Measurements from ENCODE around the gene ANKS1B. TPM values are rescaled to one million over a fixed set of nuclear protein-coding genes. Genes with fewer than 3 reads are reported as not detected.

Gene ANKS1B
- polyA plus RNA-seq, 3 donors = not detected

DNA sequence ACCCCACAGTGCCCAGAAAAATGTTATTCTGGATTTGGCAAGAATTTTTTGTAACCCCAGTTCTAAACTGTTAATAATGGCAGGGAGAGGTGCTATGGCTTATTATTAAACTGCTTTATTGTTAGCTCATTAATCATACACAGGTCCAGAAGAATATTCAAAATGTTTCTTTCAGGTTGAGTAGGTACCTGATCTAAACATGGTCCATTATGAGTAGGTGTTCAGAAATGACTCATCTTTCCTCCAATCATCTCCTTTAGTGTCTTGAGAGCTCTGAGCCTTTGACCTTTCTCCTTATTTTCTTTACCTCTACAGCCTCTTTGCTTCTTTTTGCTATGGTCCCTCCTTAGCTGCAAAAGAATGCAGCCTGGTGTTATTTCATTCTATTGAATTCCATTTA is 548.2 kb downstream of the ANKS1B start:
- Mint-ChIP-seq H3K4me3 (no peak overlapping the region), H3K36me3 (no peaks in the 10 kb centered on the region), H3K4me1 (no peaks in the 10 kb centered on the region), H3K9me3 (peaks cover 0 to 6% (median 0%) of the 10 kb centered on the region in 7 donors), H3K27me3 (ENCODE audit: low read depth in 3 of 3) (peaks cover 0 to 2% (median 0%) of the 10 kb centered on the region in 3 donors), H3K27ac (no peak overlapping the region)
- no peak overlapping the region for H3K27ac ChIP-seq (ENCODE audit: low read depth in 1 of 2, low read length in 2 of 2)
- H3K36me3 ChIP-seq (replicated peaks in 1 of 2; ENCODE audit: control insufficient read depth in 1 of 2, insufficient read depth in 2 of 2, low read length in 2 of 2) = no peaks in the 10 kb centered on the region
- H3K4me1 ChIP-seq (ENCODE audit: control insufficient read depth in 1 of 2, insufficient read depth in 2 of 2, low read length in 2 of 2) = no peaks in the 10 kb centered on the region
- no peak for DNase-seq
- H3K4me3 ChIP-seq (replicated peaks in 1 of 3; ENCODE audit: low read depth in 2 of 3, low read length in 3 of 3) = no peak overlapping the region
- H3K27me3 ChIP-seq (ENCODE audit: control insufficient read depth in 2 of 2, insufficient read depth in 2 of 2, low read length in 2 of 2) = no peaks in the 10 kb centered on the region
- intact Hi-C loops (cut with micrococcal nuclease) = no loop called here
- no peak overlapping the region for H2AFZ ChIP-seq (ENCODE audit: insufficient read depth, low read depth, low read length, poor library complexity, severe bottlenecking)
- no peaks in the 10 kb centered on the region for H3K79me2 ChIP-seq (ENCODE audit: insufficient read depth, low read length)
- H3K9ac ChIP-seq (ENCODE audit: insufficient read depth, low read length, poor library complexity, severe bottlenecking) = no peak overlapping the region
- H3K4me2 ChIP-seq (replicated peaks; ENCODE audit: extremely low read depth, low read length, poor library complexity, severe bottlenecking) = no peak overlapping the region
- peaks cover 0 to 6% of the 10 kb centered on the region in 2 donors for H3K9me3 ChIP-seq (replicated peaks in 1 of 2; ENCODE audit: control insufficient read depth in 1 of 2, insufficient read depth in 1 of 2, low read length in 2 of 2)
- no peaks in the 10 kb centered on the region for H4K20me1 ChIP-seq (ENCODE audit: insufficient read depth, low read length)
- TF ChIP-seq, protein P1, sequence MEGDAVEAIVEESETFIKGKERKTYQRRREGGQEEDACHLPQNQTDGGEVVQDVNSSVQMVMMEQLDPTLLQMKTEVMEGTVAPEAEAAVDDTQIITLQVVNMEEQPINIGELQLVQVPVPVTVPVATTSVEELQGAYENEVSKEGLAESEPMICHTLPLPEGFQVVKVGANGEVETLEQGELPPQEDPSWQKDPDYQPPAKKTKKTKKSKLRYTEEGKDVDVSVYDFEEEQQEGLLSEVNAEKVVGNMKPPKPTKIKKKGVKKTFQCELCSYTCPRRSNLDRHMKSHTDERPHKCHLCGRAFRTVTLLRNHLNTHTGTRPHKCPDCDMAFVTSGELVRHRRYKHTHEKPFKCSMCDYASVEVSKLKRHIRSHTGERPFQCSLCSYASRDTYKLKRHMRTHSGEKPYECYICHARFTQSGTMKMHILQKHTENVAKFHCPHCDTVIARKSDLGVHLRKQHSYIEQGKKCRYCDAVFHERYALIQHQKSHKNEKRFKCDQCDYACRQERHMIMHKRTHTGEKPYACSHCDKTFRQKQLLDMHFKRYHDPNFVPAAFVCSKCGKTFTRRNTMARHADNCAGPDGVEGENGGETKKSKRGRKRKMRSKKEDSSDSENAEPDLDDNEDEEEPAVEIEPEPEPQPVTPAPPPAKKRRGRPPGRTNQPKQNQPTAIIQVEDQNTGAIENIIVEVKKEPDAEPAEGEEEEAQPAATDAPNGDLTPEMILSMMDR (IDR thresholded peaks at IDR 0.05) = no peak

DNA sequence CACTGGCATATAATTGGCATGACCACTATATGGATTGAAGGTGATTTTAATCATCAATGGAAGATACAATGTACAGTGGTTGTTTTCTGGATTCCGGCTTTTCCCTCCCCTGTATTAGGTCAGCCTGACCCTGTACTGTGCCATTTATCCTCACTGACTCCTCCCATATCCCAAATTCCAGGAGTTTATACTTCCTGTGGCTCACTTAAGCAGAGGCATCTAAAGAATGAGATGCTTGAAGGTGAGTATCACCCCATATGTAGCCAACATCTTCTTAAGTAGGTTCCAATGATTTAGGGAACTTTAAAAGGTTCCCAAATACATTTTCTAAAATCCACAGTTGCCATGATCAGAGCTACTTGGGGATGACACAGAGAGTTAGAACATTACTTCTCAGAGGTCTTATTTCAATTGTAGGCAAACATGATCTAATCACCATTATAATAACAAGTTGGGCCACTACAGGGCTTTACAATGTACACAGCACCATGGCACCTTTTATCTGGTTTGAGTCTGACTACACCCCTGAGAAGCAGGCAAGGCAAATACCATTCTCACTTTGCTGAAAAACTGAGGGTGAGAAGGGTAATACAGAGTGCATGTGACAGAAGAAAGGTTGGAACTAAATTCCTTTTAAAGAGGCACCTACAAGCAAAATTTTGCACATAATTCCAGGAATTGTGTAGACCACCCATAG is 549.5 kb downstream of the ANKS1B start:
- Mint-ChIP-seq H3K27me3 (ENCODE audit: low read depth in 3 of 3) (peaks cover 0 to 2% (median 0%) of the 10 kb centered on the region in 3 donors), H3K36me3 (no peaks in the 10 kb centered on the region), H3K4me3 (no peak overlapping the region), H3K9me3 (peaks cover 0 to 6% (median 0%) of the 10 kb centered on the region in 7 donors), H3K4me1 (no peaks in the 10 kb centered on the region), H3K27ac (no peak overlapping the region)
- Histone ChIP-seq H3K27ac (ENCODE audit: low read depth in 1 of 2, low read length in 2 of 2) (no peak overlapping the region), H2AFZ (ENCODE audit: insufficient read depth, low read depth, low read length, poor library complexity, severe bottlenecking) (no peak overlapping the region), H3K36me3 (replicated peaks in 1 of 2; ENCODE audit: control insufficient read depth in 1 of 2, insufficient read depth in 2 of 2, low read length in 2 of 2) (no peaks in the 10 kb centered on the region), H3K9ac (ENCODE audit: insufficient read depth, low read length, poor library complexity, severe bottlenecking) (no peak overlapping the region), H3K4me3 (replicated peaks in 1 of 3; ENCODE audit: low read depth in 2 of 3, low read length in 3 of 3) (no peak overlapping the region), H3K9me3 (replicated peaks in 1 of 2; ENCODE audit: control insufficient read depth in 1 of 2, insufficient read depth in 1 of 2, low read length in 2 of 2) (peaks cover 0 to 6% of the 10 kb centered on the region in 2 donors), H3K27me3 (ENCODE audit: control insufficient read depth in 2 of 2, insufficient read depth in 2 of 2, low read length in 2 of 2) (no peaks in the 10 kb centered on the region), H3K79me2 (ENCODE audit: insufficient read depth, low read length) (no peaks in the 10 kb centered on the region), H3K4me2 (replicated peaks; ENCODE audit: extremely low read depth, low read length, poor library complexity, severe bottlenecking) (no peak overlapping the region), H3K4me1 (ENCODE audit: control insufficient read depth in 1 of 2, insufficient read depth in 2 of 2, low read length in 2 of 2) (no peaks in the 10 kb centered on the region), H4K20me1 (ENCODE audit: insufficient read depth, low read length) (no peaks in the 10 kb centered on the region)
- TF ChIP-seq, protein P1 (IDR thresholded peaks at IDR 0.05) = no peak
- WGBS (ENCODE audit: insufficient coverage) = no CpG with 5 or more reads among the region's 1 CpG
- intact Hi-C loops (cut with micrococcal nuclease) = no loop called here
- DNase-seq = no peak

All from CD14-positive monocyte (primary cell).